ENCODE results near the gene VIPAS39. TPM values are rescaled to one million over a fixed set of nuclear protein-coding genes. Genes with fewer than 3 reads are reported as not detected.

Gene VIPAS39
- total RNA-seq, 4 donors from 2014 or later: 10.5 to 24.0 (median 16.2) TPM

DNA sequence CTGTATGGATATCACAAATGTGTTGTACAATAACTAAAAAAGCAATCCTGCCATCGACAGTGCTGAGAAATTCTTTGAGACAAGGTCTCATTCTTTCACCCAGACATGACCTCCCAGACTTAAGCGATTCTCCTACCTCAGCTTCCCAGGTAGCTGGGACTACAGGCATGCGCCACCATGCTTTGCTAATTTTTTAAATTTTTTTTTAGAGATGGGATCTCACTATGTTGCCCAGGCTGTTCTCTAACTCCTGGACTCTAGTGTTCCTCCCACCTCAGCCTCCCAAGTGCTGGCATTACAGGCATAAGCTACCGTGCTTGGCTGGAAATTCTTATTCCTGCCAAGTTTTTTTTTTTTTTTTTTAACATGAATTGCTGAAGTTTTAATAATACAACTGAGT is 17.5 kb downstream of the VIPAS39 start:
- TF ChIP-seq POLR2A (IDR thresholded peaks at IDR 0.05) (no peak), CTCF (IDR thresholded peaks at IDR 0.05) (no peak), EP300 (IDR thresholded peaks at IDR 0.05) (no peak)
- Histone ChIP-seq H3K4me1 (no peaks in the 10 kb centered on the region), H3K9me3 (no peaks in the 10 kb centered on the region), H3K27ac (no peak overlapping the region), H3K4me3 (no peak overlapping the region), H3K27me3 (no peaks in the 10 kb centered on the region), H3K36me3 (peaks cover 1 to 97% (median 28%) of the 10 kb centered on the region in 3 donors)
- DNase-seq (ENCODE audit: low spot score in 2 of 2): no peak
- WGBS, 2 donors: 88 to 91% methylated on average over 4 of the region's 4 CpGs

DNA sequence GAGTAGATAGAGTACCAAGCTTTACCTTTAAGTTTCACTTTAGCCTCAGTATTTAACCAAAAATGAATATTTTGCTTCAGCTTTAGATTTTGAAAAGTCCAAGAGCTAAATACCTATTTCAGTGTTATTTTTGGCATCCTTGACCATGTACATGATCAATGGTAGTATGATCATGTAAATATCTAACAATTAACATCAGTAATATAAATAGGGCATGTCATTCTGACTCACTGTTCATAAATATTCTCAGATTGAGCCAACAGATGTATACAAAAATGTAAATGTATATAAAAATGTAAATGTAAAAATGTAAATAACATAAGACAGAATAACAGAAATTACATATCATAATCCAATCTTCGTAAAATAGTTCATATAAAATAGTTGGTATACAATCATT is 18.8 kb downstream of the VIPAS39 start:
- Histone ChIP-seq H3K27ac (no peak overlapping the region), H3K4me3 (no peak overlapping the region), H3K4me1 (no peaks in the 10 kb centered on the region), H3K27me3 (no peaks in the 10 kb centered on the region), H3K36me3 (peaks cover 2 to 97% (median 35%) of the 10 kb centered on the region in 3 donors), H3K9me3 (no peaks in the 10 kb centered on the region)
- TF ChIP-seq CTCF (IDR thresholded peaks at IDR 0.05) (no peak), POLR2A (IDR thresholded peaks at IDR 0.05) (no peak)
- no peak for DNase-seq (ENCODE audit: low spot score in 2 of 2)
- 97 to 100% methylated on average over 1 of the region's 1 CpG for WGBS, 2 donors

DNA sequence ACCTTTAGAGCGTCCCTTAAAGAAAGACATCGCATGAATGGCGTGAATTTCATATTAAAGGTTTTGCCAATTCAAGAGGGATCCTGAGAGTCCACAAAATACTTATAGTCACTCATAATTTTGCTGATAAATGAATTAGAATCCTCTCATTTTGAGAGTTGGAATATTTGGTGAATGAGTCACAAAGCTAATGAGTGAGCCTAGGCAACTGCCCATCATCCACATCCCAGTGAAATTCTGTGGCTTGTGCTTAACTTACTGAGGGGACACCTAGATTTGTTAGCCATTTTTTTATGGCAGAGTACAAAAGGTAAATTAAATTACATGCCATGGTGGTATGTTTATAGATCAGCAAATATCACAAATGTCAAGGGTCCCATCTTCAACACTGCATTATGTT is 21.4 kb downstream of the VIPAS39 start:
- 97 to 98% methylated on average over 3 of the region's 3 CpGs for WGBS, 2 donors
- no peaks in the 10 kb centered on the region for H3K27me3 ChIP-seq
- no peaks in the 10 kb centered on the region for H3K9me3 ChIP-seq
- no peaks in the 10 kb centered on the region for H3K4me1 ChIP-seq
- H3K27ac ChIP-seq: no peak overlapping the region
- TF ChIP-seq POLR2A (IDR thresholded peaks at IDR 0.05) (no peak), CTCF (IDR thresholded peaks at IDR 0.05) (no peak), EP300 (IDR thresholded peaks at IDR 0.05) (no peak)
- peaks cover 2 to 97% (median 20%) of the 10 kb centered on the region in 3 donors for H3K36me3 ChIP-seq
- no peak overlapping the region for H3K4me3 ChIP-seq
- no peak for DNase-seq (ENCODE audit: low spot score in 2 of 2)

DNA sequence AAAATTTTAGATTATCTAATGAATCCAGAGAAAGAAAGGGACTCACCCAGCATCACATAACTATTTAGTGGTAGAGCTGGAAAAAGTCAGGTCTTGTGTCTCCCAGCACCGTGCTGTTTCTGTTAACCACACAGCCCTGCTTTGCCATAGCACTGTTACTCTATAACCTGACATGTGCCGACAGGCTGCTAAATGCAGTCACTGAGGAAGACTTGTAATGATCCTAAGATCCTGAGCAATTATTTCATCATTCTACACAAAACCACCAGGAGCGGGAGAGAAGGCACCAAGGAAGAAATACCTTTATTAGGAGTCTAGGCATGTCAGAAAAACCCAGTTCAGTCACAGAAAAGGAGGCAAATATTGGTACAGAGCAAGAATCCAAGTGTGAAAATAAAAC is 31.0 kb downstream of the VIPAS39 start:
- Histone ChIP-seq H3K36me3 (peaks cover 0 to 100% (median 31%) of the 10 kb centered on the region in 3 donors), H3K27ac (no peak overlapping the region), H3K4me3 (no peak overlapping the region), H3K9me3 (no peaks in the 10 kb centered on the region), H3K4me1 (no peaks in the 10 kb centered on the region), H3K27me3 (no peaks in the 10 kb centered on the region)
- DNase-seq (ENCODE audit: low spot score in 2 of 2): no peak
- WGBS, 2 donors: 98 to 99% methylated on average over 3 of the region's 3 CpGs
- TF ChIP-seq EP300 (IDR thresholded peaks at IDR 0.05) (no peak), POLR2A (IDR thresholded peaks at IDR 0.05) (no peak), CTCF (IDR thresholded peaks at IDR 0.05) (no peak)

DNA sequence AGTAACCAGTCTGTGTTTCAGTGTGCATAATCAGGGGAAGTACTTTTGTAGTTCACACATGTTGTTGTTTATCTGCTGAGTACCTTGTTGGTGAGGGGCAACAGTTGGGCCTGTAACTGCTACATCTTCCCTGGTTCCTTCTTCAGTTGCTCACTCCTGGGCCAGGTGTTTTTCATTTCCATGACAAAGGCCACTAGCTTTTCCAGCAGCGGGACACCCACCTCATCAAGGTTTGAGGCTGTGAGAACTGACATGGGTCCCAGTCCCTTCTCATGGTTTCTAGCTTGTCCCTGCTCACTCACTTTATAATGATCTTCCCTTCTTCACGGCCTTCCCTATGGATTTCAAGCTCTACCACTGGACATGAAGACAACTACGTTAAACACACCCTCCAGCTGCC is 32.5 kb downstream of the VIPAS39 start:
- TF ChIP-seq POLR2A (IDR thresholded peaks at IDR 0.05): no peak
- TF ChIP-seq CTCF (IDR thresholded peaks at IDR 0.05): no peak
- TF ChIP-seq EP300 (IDR thresholded peaks at IDR 0.05): no peak
- 90 to 96% methylated on average over 3 of the region's 3 CpGs for WGBS, 2 donors

More for the DNA sequence above, 32.5 kb downstream of the VIPAS39 start:
- no peaks in the 10 kb centered on the region for H3K4me1 ChIP-seq
- no peak overlapping the region for H3K4me3 ChIP-seq
- H3K27ac ChIP-seq: no peak overlapping the region
- no peak for DNase-seq (ENCODE audit: low spot score in 2 of 2)
- H3K36me3 ChIP-seq: peaks cover 0 to 95% (median 31%) of the 10 kb centered on the region in 3 donors
- peaks cover 0 to 14% (median 0%) of the 10 kb centered on the region in 4 donors for H3K9me3 ChIP-seq
- H3K27me3 ChIP-seq: no peaks in the 10 kb centered on the region

Measured in tibial nerve (tissue), 4 donors.